ENCODE measurements around the gene DNAJC7. TPM values are rescaled to one million over a fixed set of nuclear protein-coding genes. Genes with fewer than 3 reads are reported as not detected.

Gene DNAJC7
- total RNA-seq, result 10 to 100 TPM; 57.5 to 73.9 TPM
- long read RNA-seq, transcript DNAJC7-203 (14 exons, 2,022 nt), result major isoform, 73 of 105 reads
- long read RNA-seq, partial matches to known transcripts, result 17 of 105 reads
- long read RNA-seq, other reads (novel, unspliced or antisense), result 14 of 105 reads

GRCh38 chr17:42016941-42017865, at the start of gene DNAJC7:
Gene DNAJC7 (minus strand): TSS chr17:42017439. CDS start chr17:42017416, 23 bp downstream.
- DNase-seq, result peak; percentile 96
- peak; percentile 96 to 97 for ATAC-seq
- intact Hi-C loops (cut with DNase I), result loop anchor here in 1 of 2 donors (5.0 kb wide), 1 partner anchor 50 kb away; the partner anchor contains the start of gene CNP

GRCh38 chr17:42065201-42065600, 48.0 kb upstream of the DNAJC7 start:
- ATAC-seq, result no peak
- intact Hi-C loops (cut with DNase I), result loop anchor here in 1 of 2 donors (5.0 kb wide), 2 partner anchors 37 to 52 kb away; no protein-coding TSS in a partner anchor
- DNase-seq, result no peak

GRCh38 chr17:42062681-42063080, 45.4 kb upstream of the DNAJC7 start:
- ATAC-seq, result no peak
- intact Hi-C loops (cut with DNase I), result loop anchor here in 1 of 2 donors (5.0 kb wide), 1 partner anchor 35 kb away; no protein-coding TSS in a partner anchor
- no peak for DNase-seq

- intact Hi-C loops (cut with DNase I), result loop anchor here in 1 of 2 donors (5.0 kb wide), 1 partner anchor 35 kb away; no protein-coding TSS in a partner anchor
- DNase-seq, result no peak
- ATAC-seq, result no peak
Measured at GRCh38 chr17:42061646-42062487, 44.6 kb upstream of the DNAJC7 start.

- intact Hi-C loops (cut with DNase I), result loop anchor here in 1 of 2 donors (5.0 kb wide), 1 partner anchor 33 kb away; no protein-coding TSS in a partner anchor
- DNase-seq (no peak), ATAC-seq (no peak)
Measured at GRCh38 chr17:42060231-42060630, 43.0 kb upstream of the DNAJC7 start.

GRCh38 chr17:42059815-42060214, 42.6 kb upstream of the DNAJC7 start:
- intact Hi-C loops (cut with DNase I), result loop anchor here in 1 of 2 donors (5.0 kb wide), 1 partner anchor 33 kb away; no protein-coding TSS in a partner anchor
- no peak for ATAC-seq
- no peak for DNase-seq

- ATAC-seq (no peak), DNase-seq (no peak)
- intact Hi-C loops (cut with DNase I), result no loop called here
Measured at GRCh38 chr17:42058063-42058462, 40.8 kb upstream of the DNAJC7 start.

- intact Hi-C loops (cut with DNase I), result no loop called here
- no peak for ATAC-seq
- DNase-seq, result no peak
Measured at GRCh38 chr17:42056635-42057034, 39.4 kb upstream of the DNAJC7 start.

- no peak for ATAC-seq
- intact Hi-C loops (cut with DNase I), result no loop called here
- DNase-seq, result no peak
Measured at GRCh38 chr17:42055496-42055895, 38.3 kb upstream of the DNAJC7 start.

- DNase-seq (no peak), ATAC-seq (no peak)
- intact Hi-C loops (cut with DNase I), result no loop called here
Measured at GRCh38 chr17:42055027-42055426, 37.8 kb upstream of the DNAJC7 start.

GRCh38 chr17:42053731-42054500, 36.7 kb upstream of the DNAJC7 start:
- intact Hi-C loops (cut with DNase I), result no loop called here
- DNase-seq (no peak), ATAC-seq (no peak)

- intact Hi-C loops (cut with DNase I), result no loop called here
- no peak for ATAC-seq
- no peak for DNase-seq
Measured at GRCh38 chr17:42052346-42052877, 35.2 kb upstream of the DNAJC7 start.

- ATAC-seq (no peak), DNase-seq (no peak)
- intact Hi-C loops (cut with DNase I), result no loop called here
Measured at GRCh38 chr17:42051645-42052044, 34.4 kb upstream of the DNAJC7 start.

GRCh38 chr17:42051013-42051400, 33.8 kb upstream of the DNAJC7 start:
- intact Hi-C loops (cut with DNase I), result no loop called here
- DNase-seq, result no peak
- ATAC-seq, result no peak

- ATAC-seq (peak; percentile 77 to 86), DNase-seq (peak; percentile 64)
- intact Hi-C loops (cut with DNase I), result no loop called here
Measured at GRCh38 chr17:42050393-42051012, 33.3 kb upstream of the DNAJC7 start, which contains the start of gene C17orf113. Gene C17orf113 (minus strand): TSS chr17:42050601. CDS start chr17:42043376, 7,225 bp downstream.

- intact Hi-C loops (cut with DNase I), result no loop called here
- DNase-seq, result no peak
- peak; percentile 7 to 9 for ATAC-seq
Measured at GRCh38 chr17:42049834-42050392, 32.7 kb upstream of the DNAJC7 start.

- intact Hi-C loops (cut with DNase I), result no loop called here
- DNase-seq (no peak), ATAC-seq (no peak)
Measured at GRCh38 chr17:42047343-42047742, 30.1 kb upstream of the DNAJC7 start.

All from left cardiac atrium (tissue), 4 donors.